Left cardiac atrium (tissue), 4 donors: ENCODE results near the gene CCL27. TPM values are rescaled to one million over a fixed set of nuclear protein-coding genes. Genes with fewer than 3 reads are reported as not detected.
A peak's percentile ranks its signal among the peaks of the same experiment; 100 is the strongest.

ENCODE experiments used
- ATAC-seq, 2 donors: fragments of 200-7000 bp; cut with Tn5 transposase; one replicate each; pipeline ENCODE4 v1.9.1; 2020; ENCODE audit warnings: mild to moderate bottlenecking in 2 of 2, moderate library complexity in 2 of 2
- DNase-seq: peaks from one replicate; pipeline ENCODE4 v3.0.0-alpha.2; 2020
- intact Hi-C, 2 donors: fragments of 100-400 bp; cut with DNase I; formaldehyde crosslinking; loops; one replicate each; pipeline versions ENCODE4 v1.14.1 to v1.15.1; 2022 to 2023
- total RNA-seq, 2 donors: library from RNA; stranded (reverse); fragmentation: NEBNext Ultra II Directional; extraction: Animal tissue kit (Norgen Biotek cat#: 25700); gene quantifications; one replicate each; pipeline ENCODE4 v1.2.1, GENCODE V29; 2021
- donor health status: DM: no; HTN: yes; CAD: no.
- donor health status: DM: no; HTN: yes; CAD: no; lungs with severe emphysema.
- donor health status: DM: yes; HTN: yes; CAD: no.
- donor health status: Dilated cardiomyopathy.

Gene CCL27
- total RNA-seq, 2 donors from 2014 or later, result not detected

DNA sequence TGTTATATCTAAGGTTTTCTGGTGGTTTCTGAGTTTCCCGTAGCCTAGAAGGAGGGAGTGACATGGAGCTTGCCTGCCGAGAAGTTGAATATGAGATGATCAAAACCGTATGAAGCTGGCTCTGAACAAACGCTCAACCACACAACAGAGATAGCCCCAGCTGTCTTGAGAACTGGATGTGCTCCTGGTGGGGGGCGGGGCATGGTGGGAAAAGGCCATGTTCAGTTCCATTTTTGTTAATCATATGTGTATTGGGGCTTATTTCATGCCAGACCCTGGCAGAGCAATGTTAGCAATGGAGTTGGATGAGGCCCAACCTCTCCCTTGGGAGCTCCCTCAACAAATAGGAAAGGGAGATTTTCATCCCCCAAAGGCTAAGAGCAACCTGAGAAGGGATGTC is 23.8 kb upstream of the CCL27 start:
- ATAC-seq, result peak; percentile 40 to 61
- intact Hi-C loops, result no loop called here
- peak; percentile 69 for DNase-seq

GRCh38 chr9:34685591-34685990 is 23.1 kb upstream of the CCL27 start:
- DNase-seq, result no peak
- intact Hi-C loops, result no loop called here
- ATAC-seq, result peak in 1 of 2 donors; percentile 35

DNA sequence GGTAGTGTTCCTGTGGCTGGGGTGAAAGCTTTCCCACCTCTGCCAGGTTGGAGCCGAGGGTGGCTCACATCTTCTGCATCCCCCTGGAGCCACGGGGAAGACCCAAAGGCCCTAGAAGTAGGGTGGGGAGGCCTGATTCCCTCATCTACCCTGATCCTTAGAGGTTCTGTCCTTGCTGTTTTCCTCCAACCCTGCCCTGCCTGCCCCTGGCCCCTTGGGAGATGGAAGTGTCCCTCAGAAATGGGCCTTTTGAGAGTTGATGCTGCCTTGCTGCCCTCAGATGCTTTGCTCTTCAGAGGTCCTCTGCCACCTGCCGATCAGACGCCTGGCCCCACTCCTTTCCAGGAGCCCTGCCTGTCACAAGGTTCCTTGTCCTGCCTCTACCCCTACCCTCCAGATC is 22.4 kb upstream of the CCL27 start:
- DNase-seq, result no peak
- intact Hi-C loops, result no loop called here
- no peak for ATAC-seq

DNA sequence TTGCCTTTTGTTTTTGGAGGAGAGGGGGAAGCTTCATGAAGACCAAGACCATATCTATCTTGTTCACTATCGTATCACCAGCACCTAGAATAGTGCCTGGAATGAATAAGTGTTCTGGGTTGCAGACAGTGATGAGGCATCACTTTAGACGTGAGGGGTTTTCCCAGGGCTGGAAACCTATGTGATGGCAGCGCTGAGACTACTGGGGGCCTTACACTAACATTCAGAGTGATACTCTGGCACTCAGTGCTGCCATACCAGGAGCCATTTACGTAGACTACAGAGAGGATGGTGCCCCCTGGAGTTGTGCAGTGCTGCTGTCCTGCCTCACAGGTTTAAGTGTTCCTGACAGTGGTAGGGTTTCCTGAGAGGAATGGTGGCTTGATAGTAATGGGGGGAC is 21.7 kb upstream of the CCL27 start:
- ATAC-seq (no peak), DNase-seq (no peak)
- intact Hi-C loops, result no loop called here

GRCh38 chr9:34675869-34676268 is 13.4 kb upstream of the CCL27 start:
- ATAC-seq (peak in 1 of 2 donors; percentile 17), DNase-seq (no peak)
- intact Hi-C loops, result no loop called here

DNA sequence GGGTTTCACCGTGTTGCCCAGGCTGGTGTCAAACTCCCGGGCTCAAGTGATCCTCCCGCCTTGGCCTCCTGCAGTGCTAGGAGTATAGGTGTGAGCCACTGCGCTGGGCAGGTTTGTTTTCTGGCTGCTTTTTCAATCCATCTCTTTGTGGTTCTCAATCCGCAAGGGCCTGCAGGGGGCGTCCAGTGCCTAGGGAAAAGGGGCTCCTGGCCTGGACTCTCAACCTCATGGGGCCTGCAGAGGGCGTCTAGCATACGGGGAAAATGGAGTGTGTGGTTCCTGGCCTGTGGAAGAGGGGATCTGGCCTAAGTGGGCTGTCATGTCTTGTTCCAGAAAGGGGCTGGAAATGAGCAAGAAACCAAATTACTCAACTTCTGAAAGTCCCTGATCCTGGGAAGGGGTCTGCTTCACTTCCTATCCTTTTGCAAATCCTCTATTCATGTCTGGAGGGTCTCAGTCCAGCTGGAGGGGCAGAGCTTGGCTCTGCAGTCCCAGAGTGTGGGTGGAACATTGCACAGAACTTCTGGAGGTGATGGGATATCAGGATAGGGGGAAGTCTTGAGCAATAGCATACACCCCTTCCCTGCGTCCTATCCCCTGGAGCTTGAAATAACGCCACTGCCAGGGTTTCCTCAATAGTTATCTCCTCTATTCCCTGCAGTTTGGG is 12.7 kb upstream of the CCL27 start:
- DNase-seq (peak; percentile 74), ATAC-seq (peak; percentile 70 to 86)
- intact Hi-C loops, result no loop called here

DNA sequence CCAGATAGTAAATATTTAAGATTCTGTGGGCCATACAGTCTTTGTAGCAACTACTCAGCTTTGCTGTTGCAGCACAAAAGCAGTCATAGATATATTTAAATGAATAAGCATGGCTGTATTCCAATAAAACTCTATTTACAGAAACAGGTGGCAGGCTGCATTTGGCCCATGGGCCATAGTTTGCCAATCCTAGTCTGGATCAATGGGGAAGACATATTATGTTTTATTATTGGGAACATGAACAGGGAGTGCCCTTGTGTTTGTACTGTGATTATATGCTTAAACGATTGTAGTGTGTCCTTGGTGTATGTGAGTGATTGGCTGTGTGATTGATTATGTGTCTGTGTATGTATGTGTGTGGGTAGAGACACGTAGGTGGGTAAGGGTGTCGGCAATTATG is 12.0 kb upstream of the CCL27 start:
- DNase-seq (no peak), ATAC-seq (no peak)
- intact Hi-C loops, result no loop called here

DNA sequence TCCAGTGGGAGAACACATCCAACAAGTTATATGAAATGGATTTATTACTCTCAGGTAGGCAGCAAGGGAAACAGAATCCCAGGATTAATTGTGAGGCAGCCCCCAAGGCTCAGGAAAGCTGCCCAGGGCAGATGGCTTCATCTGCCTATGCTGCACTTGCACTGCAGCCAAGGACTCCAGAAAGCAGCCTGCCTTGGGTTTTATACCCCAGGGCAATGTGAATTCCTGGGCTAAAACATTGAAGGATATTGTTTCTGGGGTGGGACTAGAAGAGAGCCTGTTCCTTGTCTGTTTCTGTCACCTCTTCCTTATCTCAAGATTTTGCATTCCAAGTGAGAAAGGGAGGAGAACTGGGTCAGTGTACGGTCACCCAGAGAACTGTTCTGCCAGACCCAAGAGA is 8.8 kb upstream of the CCL27 start:
- ATAC-seq (no peak), DNase-seq (no peak)
- intact Hi-C loops, result no loop called here

GRCh38 chr9:34669809-34670562 is 7.5 kb upstream of the CCL27 start:
- intact Hi-C loops, result loop anchor here in 1 of 2 donors (5.0 kb wide), 1 partner anchor 32 kb away; no protein-coding TSS in a partner anchor
- ATAC-seq (no peak), DNase-seq (no peak)

- ATAC-seq, result peak; percentile 90 to 92
- peak; percentile 95 for DNase-seq
- intact Hi-C loops, result loop anchor here in 1 of 2 donors (5.0 kb wide), 1 partner anchor 37 kb away; no protein-coding TSS in a partner anchor
Measured at GRCh38 chr9:34665381-34666250, 3.2 kb upstream of the CCL27 start.

DNA sequence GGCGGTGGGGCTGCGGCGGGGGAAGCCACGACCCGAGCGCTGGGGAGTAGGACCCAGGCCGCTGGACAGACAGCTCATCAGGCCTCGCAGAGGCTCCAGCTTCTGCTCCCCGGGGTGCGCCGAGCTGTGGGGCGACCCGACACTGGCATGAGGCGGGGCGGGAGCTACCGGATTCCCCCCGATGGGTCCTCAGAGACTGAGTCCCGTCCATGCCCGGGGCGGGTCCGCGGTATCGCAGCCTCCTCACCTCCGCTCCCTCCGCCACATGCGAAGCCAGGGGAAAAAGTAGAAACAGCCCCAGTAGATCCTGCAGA is 2.6 kb upstream of the CCL27 start:
- no peak for DNase-seq
- intact Hi-C loops, result loop anchor here in 1 of 2 donors (5.0 kb wide), 1 partner anchor 37 kb away; no protein-coding TSS in a partner anchor

DNA sequence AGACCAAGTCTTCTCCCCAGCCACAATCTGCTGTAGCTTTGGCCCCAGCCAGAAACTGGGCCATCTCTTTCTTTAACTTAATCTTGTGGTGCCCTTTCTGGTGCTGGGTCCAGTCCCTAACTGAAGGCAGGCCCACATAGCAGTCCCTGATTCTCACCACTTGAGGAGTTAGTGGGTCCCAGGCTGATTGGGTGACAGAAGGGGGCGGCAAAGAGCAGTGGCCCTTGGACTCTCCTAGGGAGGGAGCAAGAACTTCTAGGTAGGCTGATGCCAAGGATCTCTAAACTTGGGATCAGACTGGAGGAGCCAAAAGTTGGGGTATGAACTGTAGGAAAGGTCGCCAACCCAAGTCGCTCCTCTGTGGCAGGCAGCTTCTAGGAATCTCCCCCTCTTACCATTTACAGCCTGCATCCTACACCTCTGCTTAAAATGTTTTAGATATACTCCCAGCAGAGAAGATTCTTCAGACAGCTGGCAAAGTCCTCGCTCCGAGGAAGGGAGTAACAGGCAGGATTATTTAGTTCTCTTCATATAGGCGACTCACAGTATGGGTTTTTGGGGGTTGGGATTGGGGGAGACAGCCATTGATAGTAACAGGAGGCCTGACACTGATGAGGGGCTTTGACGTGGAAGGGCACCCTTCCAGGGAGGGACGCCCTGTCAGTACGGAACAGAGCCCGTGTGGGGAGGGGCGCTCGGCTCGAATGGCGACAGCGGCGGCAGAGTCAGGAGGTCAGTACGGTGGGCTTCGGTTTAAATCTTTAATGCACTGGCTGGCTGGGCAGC is 2.0 kb upstream of the CCL27 start:
- DNase-seq (peak; percentile 81), ATAC-seq (peak; percentile 44 to 48)
- intact Hi-C loops, result loop anchor here in 1 of 2 donors (5.0 kb wide), 1 partner anchor 38 kb away; no protein-coding TSS in a partner anchor

More for the DNA sequence above, 2.6 kb upstream of the CCL27 start:
- no peak for ATAC-seq

DNA sequence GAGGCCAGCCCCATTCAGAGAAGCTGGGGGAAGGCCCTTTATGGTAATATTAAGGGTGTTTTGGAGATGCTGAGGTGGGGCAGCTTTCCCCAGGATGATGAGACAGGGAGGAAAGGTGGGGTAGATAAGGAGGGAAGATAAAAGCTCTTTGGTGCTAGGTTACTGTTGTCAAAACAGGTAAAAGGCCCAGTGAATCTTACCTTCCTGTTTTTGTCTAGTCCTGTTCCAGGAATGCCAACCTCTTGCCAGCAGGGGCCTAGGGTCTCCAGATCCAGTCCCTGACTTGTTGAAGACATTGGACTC is 797 bp upstream of the CCL27 start:
- ATAC-seq, result no peak
- no peak for DNase-seq
- intact Hi-C loops, result no loop called here

GRCh38 chr9:34659592-34660253 is 2.7 kb downstream of the CCL27 start:
- ATAC-seq (no peak), DNase-seq (no peak)
- intact Hi-C loops, result no loop called here

GRCh38 chr9:34658461-34658860 is 4.0 kb downstream of the CCL27 start:
- intact Hi-C loops, result no loop called here
- ATAC-seq (no peak), DNase-seq (no peak)

DNA sequence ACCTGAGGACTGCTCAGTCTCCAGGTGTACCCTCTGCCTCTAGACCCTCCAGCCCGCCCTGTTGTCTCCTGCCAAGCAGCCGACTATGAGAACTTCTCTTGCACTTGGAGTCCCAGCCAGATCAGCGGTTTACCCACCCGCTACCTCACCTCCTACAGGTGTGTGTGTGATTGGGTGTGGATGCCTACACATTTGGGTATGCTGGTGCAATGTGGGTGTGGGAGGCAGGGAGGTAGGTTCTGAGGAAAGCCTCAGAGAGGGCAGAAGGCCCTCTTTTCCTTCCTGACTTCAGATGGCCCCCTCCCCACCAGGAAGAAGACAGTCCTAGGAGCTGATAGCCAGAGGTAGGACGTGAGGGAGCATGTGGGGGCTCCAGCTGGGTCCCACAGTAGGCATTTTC is 5.5 kb downstream of the CCL27 start:
- no peak for DNase-seq
- intact Hi-C loops, result no loop called here
- no peak for ATAC-seq

DNA sequence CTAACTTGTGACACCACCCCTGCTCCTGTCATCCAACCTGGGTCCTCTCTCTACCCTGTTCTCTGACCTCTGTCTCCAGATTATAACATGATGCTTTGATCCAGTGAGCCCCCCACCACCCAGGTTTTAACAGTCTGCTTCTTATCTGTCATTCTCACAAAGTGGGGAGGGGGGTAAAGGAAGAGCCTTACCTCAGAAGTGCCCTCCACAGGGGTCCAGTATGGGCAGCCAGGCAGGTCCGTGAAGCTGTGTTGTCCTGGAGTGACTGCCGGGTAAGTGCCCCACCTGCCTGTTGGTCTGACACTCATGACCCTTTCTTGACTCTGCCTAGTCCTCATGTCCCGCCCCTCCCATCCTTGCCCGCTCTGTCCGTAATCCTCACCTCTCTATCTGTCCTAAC is 7.1 kb downstream of the CCL27 start:
- ATAC-seq (no peak), DNase-seq (no peak)
- intact Hi-C loops, result no loop called here

DNA sequence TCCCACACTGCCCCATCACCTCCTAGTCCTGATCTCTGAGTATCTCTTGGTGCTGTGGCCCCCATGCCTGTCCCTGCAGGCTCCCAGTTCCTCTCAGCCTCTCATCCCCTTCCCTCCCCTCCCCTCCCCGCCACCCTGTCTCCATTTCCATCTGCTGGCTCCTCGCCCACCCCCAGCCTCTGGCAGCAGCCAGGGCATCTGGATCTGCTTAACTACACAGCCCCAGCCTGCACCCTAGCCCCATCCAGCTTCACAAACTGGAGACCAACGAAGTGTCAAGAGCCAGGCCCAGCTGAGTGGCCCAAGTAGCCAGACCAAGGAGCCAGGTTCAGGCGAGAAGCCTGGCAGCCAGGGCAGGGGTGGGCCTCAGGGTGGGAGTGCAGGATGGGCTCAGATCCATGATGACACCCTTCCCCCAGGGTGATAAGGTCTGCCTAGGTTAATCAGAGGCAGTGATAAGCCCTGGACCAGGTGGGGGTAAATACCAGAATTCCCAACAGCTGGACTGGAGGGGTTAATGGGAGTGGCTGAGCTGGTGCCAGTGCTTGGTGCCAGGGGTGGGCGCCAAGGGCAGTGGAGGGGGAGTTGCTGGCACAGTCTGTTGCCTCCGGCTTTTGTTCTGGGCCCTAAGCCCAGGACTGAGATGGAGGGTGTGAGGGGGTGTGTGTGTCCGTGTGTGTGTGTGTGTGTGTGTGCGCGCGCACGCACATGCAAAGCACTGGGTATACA is 8.0 kb downstream of the CCL27 start:
- intact Hi-C loops, result no loop called here
- DNase-seq, result peak; percentile 78
- peak; percentile 50 to 78 for ATAC-seq
